ENCODE data around the gene BOLA1.

BOLA1 gene

GRCh38 chr1:149903836-149904491, 4.6 kb downstream of the BOLA1 start:
- TF ChIP-seq CTCF (IDR thresholded peaks at IDR 0.05; ENCODE audit: low read depth, low read length): no peak
- in situ Hi-C loops (cut with HindIII; ENCODE audit: low sequenced_read_pairs): no loop called here
- no peak overlapping the region for H3K4me3 ChIP-seq (ENCODE audit: low read depth, low read length)
- DNase-seq (ENCODE audit: low read depth, low spot score): no peak

GRCh38 chr1:149906570-149907075, 7.3 kb downstream of the BOLA1 start:
- no peak for DNase-seq (ENCODE audit: low read depth, low spot score)
- H3K4me3 ChIP-seq (ENCODE audit: low read depth, low read length): no peak overlapping the region
- no peak for TF ChIP-seq CTCF (IDR thresholded peaks at IDR 0.05; ENCODE audit: low read depth, low read length)
- in situ Hi-C loops (cut with HindIII; ENCODE audit: low sequenced_read_pairs): no loop called here

- H3K4me3 ChIP-seq (ENCODE audit: low read depth, low read length): no peak overlapping the region
- TF ChIP-seq CTCF (IDR thresholded peaks at IDR 0.05; ENCODE audit: low read depth, low read length): no peak
- in situ Hi-C loops (cut with HindIII; ENCODE audit: low sequenced_read_pairs): no loop called here
- DNase-seq (ENCODE audit: low read depth, low spot score): no peak
These were observed 15.2 kb downstream of the BOLA1 start for GRCh38 chr1:149914545-149914944.

GRCh38 chr1:149915429-149916192, 16.2 kb downstream of the BOLA1 start:
- in situ Hi-C loops (cut with HindIII; ENCODE audit: low sequenced_read_pairs): no loop called here
- no peak for TF ChIP-seq CTCF (IDR thresholded peaks at IDR 0.05; ENCODE audit: low read depth, low read length)
- no peak overlapping the region for H3K4me3 ChIP-seq (ENCODE audit: low read depth, low read length)
- DNase-seq (ENCODE audit: low read depth, low spot score): no peak

- in situ Hi-C loops (cut with HindIII; ENCODE audit: low sequenced_read_pairs): no loop called here
- peak overlapping the region; percentile 75 for H3K4me3 ChIP-seq (ENCODE audit: low read depth, low read length)
- DNase-seq (ENCODE audit: low read depth, low spot score): no peak
- TF ChIP-seq CTCF (IDR thresholded peaks at IDR 0.05; ENCODE audit: low read depth, low read length): no peak
These were observed 17.0 kb downstream of the BOLA1 start for GRCh38 chr1:149916193-149916897.

- H3K4me3 ChIP-seq (ENCODE audit: low read depth, low read length): peak overlapping the region; percentile 75
- no peak for TF ChIP-seq CTCF (IDR thresholded peaks at IDR 0.05; ENCODE audit: low read depth, low read length)
- no peak for DNase-seq (ENCODE audit: low read depth, low spot score)
- in situ Hi-C loops (cut with HindIII; ENCODE audit: low sequenced_read_pairs): no loop called here
These were observed 17.5 kb downstream of the BOLA1 start for GRCh38 chr1:149916898-149917252.
